Kidney epithelial cell (primary cell): ENCODE data around the gene PLLP. TPM values are rescaled to one million over a fixed set of nuclear protein-coding genes. Genes with fewer than 3 reads are reported as not detected.

Experiments
- DNase-seq: peaks from one replicate; pipeline ENCODE4 v3.0.0-alpha.2; 2010; ENCODE audit warnings: low read depth
- H3K27me3 ChIP-seq: 2 replicates; pipeline ENCODE4 v1.6.0; 2011; ENCODE audit warnings: low read length; ENCODE audit not compliant: control insufficient read depth, insufficient read depth
- H3K36me3 ChIP-seq: 2 replicates; pipeline ENCODE4 v1.5.1; 2011; ENCODE audit warnings: low read length; ENCODE audit not compliant: control insufficient read depth, insufficient read depth
- H3K4me3 ChIP-seq: 2 replicates; pipeline ENCODE4 v1.5.1; 2011; ENCODE audit warnings: low read depth, mild to moderate bottlenecking, control low read depth, low read length
- CTCF ChIP-seq: IDR thresholded peaks from 2 replicates; pipeline ENCODE4 v1.5.1; 2011; ENCODE audit warnings: mild to moderate bottlenecking, moderate library complexity, low read length, control low read depth, inconsistent platforms; ENCODE audit not compliant: insufficient read depth, poor library complexity, severe bottlenecking
- total RNA-seq: library from RNA; depleted of rRNA; stranded (reverse); fragments of >200 nt; gene quantifications from 2 replicates; pipeline ENCODE4 v1.2.3, GENCODE V29; 2015

The PLLP gene
- total RNA-seq, 1 donor from 2014 or later, result 11.9 TPM

- Histone ChIP-seq H3K27me3 (no peaks in the 10 kb centered on the region), H3K4me3 (no peak overlapping the region), H3K36me3 (no peaks in the 10 kb centered on the region)
- no peak for DNase-seq
- no peak for TF ChIP-seq CTCF
These were observed 10.6 kb downstream of the PLLP start for GRCh38 chr16:57273826-57274225.

- no peak for DNase-seq
- no peak for TF ChIP-seq CTCF
- Histone ChIP-seq H3K4me3 (no peak overlapping the region), H3K27me3 (no peaks in the 10 kb centered on the region), H3K36me3 (no peaks in the 10 kb centered on the region)
These were observed 11.1 kb downstream of the PLLP start for GRCh38 chr16:57273359-57273758.

GRCh38 chr16:57271867-57272495 lies 12.5 kb downstream of the PLLP start:
- no peak for DNase-seq
- Histone ChIP-seq H3K4me3 (no peak overlapping the region), H3K36me3 (no peaks in the 10 kb centered on the region), H3K27me3 (no peaks in the 10 kb centered on the region)
- TF ChIP-seq CTCF, result no peak

GRCh38 chr16:57271063-57271345 lies 13.5 kb downstream of the PLLP start:
- Histone ChIP-seq H3K4me3 (no peak overlapping the region), H3K36me3 (no peaks in the 10 kb centered on the region), H3K27me3 (no peaks in the 10 kb centered on the region)
- no peak for TF ChIP-seq CTCF
- no peak for DNase-seq

GRCh38 chr16:57270221-57271062 lies 14.0 kb downstream of the PLLP start:
- Histone ChIP-seq H3K4me3 (no peak overlapping the region), H3K36me3 (no peaks in the 10 kb centered on the region), H3K27me3 (no peaks in the 10 kb centered on the region)
- TF ChIP-seq CTCF, result no peak
- no peak for DNase-seq
